ENCODE measurements around the gene FPR3. TPM values are rescaled to one million over a fixed set of nuclear protein-coding genes. Genes with fewer than 3 reads are reported as not detected.
"Not testable (repeated sequence)": the region's sequence is repeated elsewhere in the genome, so short reads cannot be mapped to it uniquely, and the experiment has no call there.

The FPR3 gene
- polyA plus RNA-seq, 3 donors from 2014 or later, result not detected

DNA sequence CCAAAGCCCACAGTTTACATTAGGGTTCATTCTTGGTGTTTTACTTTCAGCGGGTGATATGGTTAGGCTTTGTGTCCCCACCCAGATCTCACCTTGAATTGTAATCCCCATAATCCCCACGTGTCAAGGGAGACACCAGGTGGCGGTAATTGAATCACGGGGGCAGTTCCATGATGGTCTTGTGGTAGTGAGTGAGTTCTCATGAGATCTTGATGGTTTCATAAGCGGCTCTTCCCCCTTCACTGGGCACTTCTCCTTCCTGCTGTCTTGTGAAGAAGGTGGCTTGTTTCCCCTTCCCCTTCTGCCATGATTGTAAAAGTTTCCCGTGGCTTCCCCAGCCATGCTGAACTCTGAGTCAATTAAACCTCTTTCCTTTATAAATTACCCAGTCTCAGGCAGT lies 22.0 kb upstream of the FPR3 start:
- Mint-ChIP-seq H3K9me3 (peaks cover 0 to 5% (median 2%) of the 10 kb centered on the region in 6 donors), H3K36me3 (no peaks in the 10 kb centered on the region), H3K27me3 (ENCODE audit: low read depth in 3 of 3) (peaks cover 10 to 12% (median 12%) of the 10 kb centered on the region in 3 donors), H3K4me3 (no peak overlapping the region), H3K27ac (no peak overlapping the region), H3K4me1 (peaks cover 0 to 5% of the 10 kb centered on the region in 2 donors)
- no peak for DNase-seq

- H3K4me3 Mint-ChIP-seq, H3K4me1 Mint-ChIP-seq, H3K27ac Mint-ChIP-seq, H3K36me3 Mint-ChIP-seq, DNase-seq, H3K9me3 Mint-ChIP-seq: not testable (repeated sequence)
- peaks cover 12 to 20% (median 13%) of the 10 kb centered on the region in 3 donors for H3K27me3 Mint-ChIP-seq (ENCODE audit: low read depth in 3 of 3)
These were observed 18.4 kb upstream of the FPR3 start for GRCh38 chr19:51776561-51776960.

DNA sequence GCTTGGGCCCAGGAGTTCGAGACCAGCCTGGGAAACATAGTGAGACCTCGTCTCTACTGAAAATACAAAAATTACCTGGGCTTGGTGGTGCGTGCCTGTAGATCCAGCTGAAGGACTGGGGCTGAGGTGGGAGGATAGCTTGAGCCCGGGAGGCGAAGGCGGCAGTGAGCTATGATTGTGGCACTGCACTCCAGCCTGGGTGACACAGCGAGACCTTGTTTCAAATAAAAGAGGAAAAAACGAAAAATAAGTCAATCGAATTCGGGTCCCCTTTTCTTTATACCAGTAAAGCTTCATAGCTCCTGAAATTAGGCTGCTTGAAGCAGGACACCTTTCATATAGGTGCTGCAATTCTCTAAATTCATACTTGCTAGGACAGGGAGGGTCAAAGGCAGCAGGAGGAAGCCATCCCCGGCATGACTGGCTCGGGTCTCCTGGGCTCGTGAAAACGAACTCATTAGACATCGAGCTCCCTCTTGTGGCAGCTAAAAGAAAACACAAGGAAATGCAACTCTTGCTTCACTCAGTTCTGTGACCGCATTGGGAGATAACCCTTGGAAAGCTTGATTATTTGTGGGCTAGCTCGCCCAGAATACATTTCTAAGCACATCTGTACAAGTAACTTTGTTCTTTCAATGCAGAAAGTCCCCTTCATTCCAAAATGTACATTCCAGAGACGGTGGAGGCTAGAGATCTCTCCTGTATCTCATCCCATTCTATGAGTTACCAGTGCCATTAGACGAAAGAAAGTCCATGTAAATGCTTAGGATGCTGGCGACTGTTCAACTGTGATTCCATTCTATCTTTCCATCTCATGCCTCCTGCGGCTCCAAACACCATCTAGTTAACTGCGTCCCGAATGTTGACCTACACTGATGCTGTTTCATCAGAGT lies 17.1 kb upstream of the FPR3 start:
- Mint-ChIP-seq H3K27ac (no peak overlapping the region), H3K36me3 (no peaks in the 10 kb centered on the region), H3K9me3 (peaks cover 0 to 5% (median 2%) of the 10 kb centered on the region in 6 donors), H3K27me3 (ENCODE audit: low read depth in 3 of 3) (peaks cover 12 to 20% (median 14%) of the 10 kb centered on the region in 3 donors), H3K4me3 (no peak overlapping the region), H3K4me1 (peaks cover 0 to 9% of the 10 kb centered on the region in 2 donors)
- peak; percentile 15 to 27 (median 26) for DNase-seq

GRCh38 chr19:51779181-51779580 lies 15.8 kb upstream of the FPR3 start:
- no peak for DNase-seq
- H3K4me1 Mint-ChIP-seq, result peaks cover 0 to 9% of the 10 kb centered on the region in 2 donors
- no peaks in the 10 kb centered on the region for H3K36me3 Mint-ChIP-seq
- H3K9me3 Mint-ChIP-seq, result peaks cover 0 to 5% (median 2%) of the 10 kb centered on the region in 6 donors
- peaks cover 11 to 20% (median 12%) of the 10 kb centered on the region in 3 donors for H3K27me3 Mint-ChIP-seq (ENCODE audit: low read depth in 3 of 3)
- no peak overlapping the region for H3K4me3 Mint-ChIP-seq
- no peak overlapping the region for H3K27ac Mint-ChIP-seq

DNA sequence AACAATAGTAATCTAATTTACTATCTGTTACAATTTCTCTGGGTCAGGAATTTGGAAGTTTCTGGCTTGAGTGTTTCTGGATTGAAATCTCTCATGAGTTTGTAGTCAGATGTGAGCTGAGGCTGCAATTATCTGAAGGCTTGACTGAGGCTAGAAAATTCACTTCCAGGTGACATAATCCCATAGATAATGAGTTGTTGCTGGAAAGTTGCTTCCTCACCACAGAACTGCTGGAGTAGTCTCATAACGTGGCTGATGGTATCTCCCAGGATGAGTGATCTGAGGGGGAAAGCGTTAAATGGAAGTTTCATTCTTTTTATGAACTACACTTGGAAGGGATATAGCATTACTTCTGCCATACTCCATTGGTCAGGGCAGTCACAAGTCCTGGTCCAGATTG lies 15.3 kb upstream of the FPR3 start:
- peaks cover 11 to 20% (median 11%) of the 10 kb centered on the region in 3 donors for H3K27me3 Mint-ChIP-seq (ENCODE audit: low read depth in 3 of 3)
- no peak overlapping the region for H3K4me3 Mint-ChIP-seq
- peaks cover 0 to 9% of the 10 kb centered on the region in 2 donors for H3K4me1 Mint-ChIP-seq
- peaks cover 0 to 5% (median 2%) of the 10 kb centered on the region in 6 donors for H3K9me3 Mint-ChIP-seq
- no peak for DNase-seq
- no peak overlapping the region for H3K27ac Mint-ChIP-seq
- H3K36me3 Mint-ChIP-seq, result no peaks in the 10 kb centered on the region

GRCh38 chr19:51780270-51780669 lies 14.7 kb upstream of the FPR3 start:
- H3K27me3 Mint-ChIP-seq (ENCODE audit: low read depth in 3 of 3), result peaks cover 11 to 16% (median 11%) of the 10 kb centered on the region in 3 donors
- no peak overlapping the region for H3K4me3 Mint-ChIP-seq
- peaks cover 0 to 9% of the 10 kb centered on the region in 2 donors for H3K4me1 Mint-ChIP-seq
- peaks cover 0 to 5% (median 2%) of the 10 kb centered on the region in 6 donors for H3K9me3 Mint-ChIP-seq
- no peaks in the 10 kb centered on the region for H3K36me3 Mint-ChIP-seq
- DNase-seq, result no peak
- no peak overlapping the region for H3K27ac Mint-ChIP-seq

- Mint-ChIP-seq H3K4me3 (no peak overlapping the region), H3K27me3 (ENCODE audit: low read depth in 3 of 3) (peaks cover 5 to 11% (median 5%) of the 10 kb centered on the region in 3 donors), H3K4me1 (peaks cover 0 to 9% of the 10 kb centered on the region in 2 donors), H3K36me3 (no peaks in the 10 kb centered on the region), H3K27ac (no peak overlapping the region), H3K9me3 (peaks cover 0 to 2% (median 0%) of the 10 kb centered on the region in 6 donors)
- DNase-seq, result no peak
These were observed 13.0 kb upstream of the FPR3 start for GRCh38 chr19:51781999-51782398.

- Mint-ChIP-seq H3K4me3 (no peak overlapping the region), H3K4me1 (peaks cover 0 to under 1% of the 10 kb centered on the region in 2 donors)
These were observed 11.6 kb upstream of the FPR3 start for GRCh38 chr19:51783372-51783771.

GRCh38 chr19:51784109-51784785 lies 10.7 kb upstream of the FPR3 start:
- Mint-ChIP-seq H3K27ac (no peak overlapping the region), H3K9me3 (peaks cover 0 to 5% (median 0%) of the 10 kb centered on the region in 6 donors), H3K4me3 (no peak overlapping the region), H3K4me1 (no peaks in the 10 kb centered on the region), H3K36me3 (no peaks in the 10 kb centered on the region), H3K27me3 (ENCODE audit: low read depth in 3 of 3) (peaks cover 0 to 9% (median 4%) of the 10 kb centered on the region in 3 donors)
- no peak for DNase-seq

More at GRCh38 chr19:51783372-51783771, 11.6 kb upstream of the FPR3 start:
- DNase-seq, result no peak
- peaks cover 0 to 5% (median 0%) of the 10 kb centered on the region in 6 donors for H3K9me3 Mint-ChIP-seq
- H3K36me3 Mint-ChIP-seq, result no peaks in the 10 kb centered on the region
- H3K27me3 Mint-ChIP-seq (ENCODE audit: low read depth in 3 of 3), result peaks cover 0 to 11% (median 5%) of the 10 kb centered on the region in 3 donors
- H3K27ac Mint-ChIP-seq, result no peak overlapping the region

DNA sequence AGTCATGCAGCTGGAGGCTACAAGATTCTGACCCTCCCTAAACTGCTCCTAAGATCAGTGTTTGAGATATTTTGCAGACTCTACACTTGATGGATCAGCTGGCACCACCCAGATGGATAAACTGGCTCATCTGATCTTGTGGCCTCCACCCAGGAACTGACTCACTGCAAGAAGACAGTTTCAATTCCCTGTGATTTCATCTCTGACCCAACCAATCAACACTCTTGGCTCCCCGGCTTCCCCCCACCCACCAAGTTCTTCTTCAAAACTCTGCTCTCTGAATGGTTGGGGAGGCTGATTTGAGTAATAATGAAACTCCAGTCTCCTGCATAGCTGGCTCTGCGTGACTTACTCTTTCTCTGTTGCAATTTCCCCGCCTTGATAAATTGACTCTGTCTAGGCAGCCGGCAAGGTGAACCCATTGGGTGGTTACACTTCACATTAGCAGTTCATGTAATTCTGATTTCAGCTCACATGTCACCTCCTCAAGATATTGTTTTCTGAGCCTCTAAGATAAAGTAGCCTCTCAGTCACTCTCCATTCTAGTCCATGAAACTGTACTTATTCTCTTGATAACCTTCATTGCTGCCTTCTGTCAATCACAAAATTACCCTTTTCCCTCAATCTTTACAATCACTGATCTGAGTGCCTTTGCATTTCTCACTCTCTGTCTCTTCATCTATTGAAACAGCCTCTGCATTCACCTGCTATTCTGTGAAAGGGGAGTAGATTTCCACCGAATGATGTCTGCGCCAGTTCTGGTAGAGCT lies 9.9 kb upstream of the FPR3 start:
- H3K4me3 Mint-ChIP-seq, result no peak overlapping the region
- DNase-seq, result no peak
- no peak overlapping the region for H3K27ac Mint-ChIP-seq
- no peaks in the 10 kb centered on the region for H3K4me1 Mint-ChIP-seq
- peaks cover 0 to 5% (median 0%) of the 10 kb centered on the region in 6 donors for H3K9me3 Mint-ChIP-seq
- H3K27me3 Mint-ChIP-seq (ENCODE audit: low read depth in 3 of 3), result peaks cover 0 to 3% (median 2%) of the 10 kb centered on the region in 3 donors
- no peaks in the 10 kb centered on the region for H3K36me3 Mint-ChIP-seq

DNA sequence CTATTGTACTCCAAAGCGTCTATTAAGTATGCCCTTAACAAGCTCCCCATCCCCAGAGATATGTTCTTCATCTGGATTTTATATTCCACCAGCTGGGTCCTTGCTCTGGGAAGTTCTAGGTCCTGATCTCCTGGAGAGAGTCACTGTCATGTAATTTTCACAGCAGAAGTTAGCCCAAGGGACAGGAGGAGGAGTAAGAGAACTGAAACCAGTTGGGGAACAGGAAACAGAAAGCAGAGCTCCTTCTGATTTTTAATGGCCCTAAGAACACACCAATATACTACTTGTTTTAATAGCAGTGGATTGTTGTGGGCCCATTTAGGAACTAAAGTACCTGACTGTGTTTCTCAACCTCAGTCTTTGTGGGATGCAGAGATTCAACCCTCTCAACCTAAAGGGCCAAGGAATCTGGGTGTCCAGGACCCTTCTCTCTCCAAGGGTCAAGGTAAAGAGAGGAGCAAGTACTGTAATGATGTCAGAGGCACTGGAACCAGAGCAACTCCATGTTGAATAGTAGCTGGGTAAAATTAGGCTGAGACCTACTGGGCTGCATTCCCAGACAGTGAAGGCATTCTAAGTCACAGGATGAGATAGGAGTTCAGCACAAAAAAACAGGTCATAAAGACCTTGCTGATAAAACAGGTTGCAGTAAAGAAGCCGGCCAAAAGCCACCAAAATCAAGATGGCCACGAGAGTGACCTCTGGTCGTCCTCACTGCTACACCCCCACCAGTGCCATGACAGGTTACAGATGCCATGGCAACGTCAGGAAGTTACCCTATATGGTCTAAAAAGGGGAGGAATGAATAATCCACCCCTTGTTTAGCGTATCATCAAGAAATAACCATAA lies 8.1 kb upstream of the FPR3 start:
- H3K27ac Mint-ChIP-seq, result peak overlapping the region in 1 of 6 donors; percentile 60
- no peak overlapping the region for H3K4me3 Mint-ChIP-seq
- H3K4me1 Mint-ChIP-seq, result no peaks in the 10 kb centered on the region
- H3K9me3 Mint-ChIP-seq, result peaks cover 0 to 5% (median 0%) of the 10 kb centered on the region in 6 donors
- H3K27me3 Mint-ChIP-seq (ENCODE audit: low read depth in 3 of 3), result peaks cover 0 to 3% (median 3%) of the 10 kb centered on the region in 3 donors
- no peaks in the 10 kb centered on the region for H3K36me3 Mint-ChIP-seq
- DNase-seq, result no peak

DNA sequence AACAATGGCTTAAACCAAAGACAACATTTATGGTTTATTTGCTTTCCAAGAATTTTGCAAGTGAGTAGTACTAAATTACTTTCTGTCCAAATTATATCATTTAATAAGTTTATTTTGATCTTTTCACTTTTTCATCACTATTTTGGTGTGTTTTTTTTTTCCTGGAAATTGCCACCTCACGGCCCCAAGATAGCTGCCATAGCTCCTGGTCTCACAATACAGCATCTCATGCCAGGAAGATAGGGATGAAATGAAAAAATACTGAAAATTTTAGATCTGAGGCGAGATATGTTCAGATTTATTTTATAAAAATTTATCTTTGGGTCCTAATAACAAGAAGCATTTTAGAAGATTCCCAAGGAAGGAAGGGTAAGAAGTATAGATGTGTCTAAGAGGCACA lies 6.9 kb upstream of the FPR3 start:
- H3K27me3 Mint-ChIP-seq (ENCODE audit: low read depth in 3 of 3), result peaks cover 0 to 1% (median 0%) of the 10 kb centered on the region in 3 donors
- no peak for DNase-seq
- H3K27ac Mint-ChIP-seq, result no peak overlapping the region
- H3K4me3 Mint-ChIP-seq, result no peak overlapping the region
- H3K36me3 Mint-ChIP-seq, result no peaks in the 10 kb centered on the region
- peaks cover 0 to 5% (median 0%) of the 10 kb centered on the region in 6 donors for H3K9me3 Mint-ChIP-seq
- H3K4me1 Mint-ChIP-seq, result no peaks in the 10 kb centered on the region

All from immature natural killer cell (primary cell).